Measurements from ENCODE around the gene BANP. TPM values are rescaled to one million over a fixed set of nuclear protein-coding genes. Genes with fewer than 3 reads are reported as not detected.
"Not testable (repeated sequence)": the region's sequence is repeated elsewhere in the genome, so short reads cannot be mapped to it uniquely, and the experiment has no call there.

Gene BANP
- total and polyA plus RNA-seq, 2 of the 8 experiments (the other 6 are each of a cell fraction or from before 2014, with no cell fraction given), result 25.8 to 39.8 TPM

GRCh38 chr16:88121391-88121790, 170.2 kb downstream of the BANP start:
- H3K23ac ChIP-seq (ENCODE audit: insufficient read length); POLR2A ChIA-PET (ENCODE audit: partially characterized antibody); H3K9me3 ChIP-seq (ENCODE audit: insufficient read depth in 2 of 2, low read depth in 1 of 2, low read length in 1 of 2); H2AFZ ChIP-seq (ENCODE audit: low read length); H2BK12ac ChIP-seq (ENCODE audit: low read depth, low read length); DNase-seq (ENCODE audit: low read depth in 1 of 2, low spot score in 2 of 2); H2AK5ac ChIP-seq (ENCODE audit: low read depth, low read length); H2BK20ac ChIP-seq (ENCODE audit: low read length); H3K4me2 ChIP-seq (ENCODE audit: insufficient read depth in 1 of 2, low read depth in 2 of 2, low read length in 2 of 2); H2BK5ac ChIP-seq (ENCODE audit: low read depth, low read length); H3K14ac ChIP-seq (ENCODE audit: insufficient read length); H3K4me3 ChIP-seq (ENCODE audit: extremely low read depth in 1 of 4, insufficient read depth in 2 of 4, low read depth in 3 of 4, low read length in 4 of 4); H3K9ac ChIP-seq (replicated peaks in 1 of 4; ENCODE audit: extremely low read depth in 1 of 4, low read depth in 3 of 4, low read length in 3 of 4); H3K79me1 ChIP-seq (ENCODE audit: low read depth, low read length); H3K23me2 ChIP-seq (ENCODE audit: low read depth, low read length); CTCF ChIA-PET (ENCODE audit: partially characterized antibody); H3K4ac ChIP-seq (replicated peaks; ENCODE audit: insufficient read length, low read depth, low read length); H2BK120ac ChIP-seq (replicated peaks; ENCODE audit: low read depth, low read length); FAIRE-seq; H3K27ac ChIP-seq (ENCODE audit: low read depth, low read length); H3K27me3 ChIP-seq (replicated peaks in 1 of 4; ENCODE audit: control insufficient read depth in 3 of 4, extremely low read depth in 1 of 4, insufficient read depth in 3 of 4, low read length in 3 of 4); H3K4me1 ChIP-seq (replicated peaks in 1 of 4; ENCODE audit: control insufficient read depth in 3 of 4, insufficient read depth in 4 of 4, low read length in 3 of 4); H2BK15ac ChIP-seq (ENCODE audit: low read length); H4K91ac ChIP-seq (replicated peaks; ENCODE audit: insufficient read length, low read length); H3K56ac ChIP-seq (replicated peaks; ENCODE audit: insufficient read length, low read depth, low read length); H3K36me3 ChIP-seq (ENCODE audit: control insufficient read depth in 2 of 4, insufficient read depth in 4 of 4, low read length in 3 of 4); H3K18ac ChIP-seq (ENCODE audit: extremely low read depth, low read length); H4K8ac ChIP-seq (ENCODE audit: extremely low read depth, insufficient read depth, low read length); H3K79me2 ChIP-seq (ENCODE audit: control insufficient read depth in 1 of 2, insufficient read depth in 2 of 2, low read length in 2 of 2); H4K20me1 ChIP-seq (replicated peaks in 1 of 2; ENCODE audit: control insufficient read depth in 1 of 2, insufficient read depth in 2 of 2, low read length in 2 of 2); H4K5ac ChIP-seq (ENCODE audit: insufficient read length, low read depth, low read length): not testable (repeated sequence)
- WGBS, 2 experiments (ENCODE audit: extremely low coverage in 1 of 2, insufficient coverage in 1 of 2, insufficient read length in 1 of 2, insufficient replicate concordance in 2 of 2, low coverage in 1 of 2, low lambda C conversion rate in 2 of 2, missing lambda C conversion rate in 1 of 2), result 91% methylated on average over 11 of the region's 11 CpGs; no CpG with 5 or more reads in 1 of the 2 experiments
